ENCODE data around the gene TBC1D21. TPM values are rescaled to one million over a fixed set of nuclear protein-coding genes. Genes with fewer than 3 reads are reported as not detected.

The TBC1D21 gene
- total RNA-seq, 4 donors from 2014 or later, result not detected

GRCh38 chr15:73843787-73844186, 29.6 kb upstream of the TBC1D21 start:
- DNase-seq, result no peak
- H3K27ac ChIP-seq, result no peak overlapping the region
- H3K4me3 ChIP-seq, result no peak overlapping the region
- no peak for TF ChIP-seq POLR2A (IDR thresholded peaks at IDR 0.05)
- TF ChIP-seq, protein P1, sequence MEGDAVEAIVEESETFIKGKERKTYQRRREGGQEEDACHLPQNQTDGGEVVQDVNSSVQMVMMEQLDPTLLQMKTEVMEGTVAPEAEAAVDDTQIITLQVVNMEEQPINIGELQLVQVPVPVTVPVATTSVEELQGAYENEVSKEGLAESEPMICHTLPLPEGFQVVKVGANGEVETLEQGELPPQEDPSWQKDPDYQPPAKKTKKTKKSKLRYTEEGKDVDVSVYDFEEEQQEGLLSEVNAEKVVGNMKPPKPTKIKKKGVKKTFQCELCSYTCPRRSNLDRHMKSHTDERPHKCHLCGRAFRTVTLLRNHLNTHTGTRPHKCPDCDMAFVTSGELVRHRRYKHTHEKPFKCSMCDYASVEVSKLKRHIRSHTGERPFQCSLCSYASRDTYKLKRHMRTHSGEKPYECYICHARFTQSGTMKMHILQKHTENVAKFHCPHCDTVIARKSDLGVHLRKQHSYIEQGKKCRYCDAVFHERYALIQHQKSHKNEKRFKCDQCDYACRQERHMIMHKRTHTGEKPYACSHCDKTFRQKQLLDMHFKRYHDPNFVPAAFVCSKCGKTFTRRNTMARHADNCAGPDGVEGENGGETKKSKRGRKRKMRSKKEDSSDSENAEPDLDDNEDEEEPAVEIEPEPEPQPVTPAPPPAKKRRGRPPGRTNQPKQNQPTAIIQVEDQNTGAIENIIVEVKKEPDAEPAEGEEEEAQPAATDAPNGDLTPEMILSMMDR (IDR thresholded peaks at IDR 0.05), result no peak
- H3K4me1 ChIP-seq, result peaks cover 0 to 3% (median 0%) of the 10 kb centered on the region in 3 donors
- H3K27me3 ChIP-seq, result peaks cover 0 to 41% (median 0%) of the 10 kb centered on the region in 4 donors
- no peaks in the 10 kb centered on the region for H3K9me3 ChIP-seq
- WGBS, 2 donors, result 85 to 100% methylated on average over 1 of the region's 1 CpG
- intact Hi-C loops (cut with DNase I), result no loop called here
- H3K36me3 ChIP-seq, result no peaks in the 10 kb centered on the region

DNA sequence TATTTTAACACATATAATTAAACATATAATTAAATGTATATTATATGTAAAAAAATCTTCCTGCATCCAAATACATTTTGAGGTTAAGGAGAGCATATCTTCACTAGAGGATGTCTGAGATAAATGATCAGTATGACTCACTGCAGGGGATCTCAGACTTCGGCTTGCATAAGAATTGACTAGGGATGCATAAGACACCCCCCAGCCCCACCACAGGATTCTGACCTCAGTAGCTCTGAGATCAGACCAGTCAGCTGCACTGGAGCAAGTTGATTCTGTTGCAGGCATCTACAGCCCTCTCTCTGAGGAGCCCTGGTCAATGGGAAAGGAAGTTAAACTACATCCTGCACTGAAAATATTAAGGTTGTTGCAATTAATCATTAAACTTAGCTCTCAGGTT, 29.0 kb upstream of the TBC1D21 start:
- 0 to 31% methylated on average over 1 of the region's 1 CpG for whole genome bisulfite sequencing, 2 donors
- Histone ChIP-seq H3K4me1 (no peaks in the 10 kb centered on the region), H3K36me3 (no peaks in the 10 kb centered on the region), H3K27me3 (peaks cover 0 to 38% (median 0%) of the 10 kb centered on the region in 4 donors), H3K4me3 (no peak overlapping the region), H3K9me3 (no peaks in the 10 kb centered on the region), H3K27ac (no peak overlapping the region)
- DNase-seq, result no peak
- intact Hi-C loops (cut with DNase I), result no loop called here
- no peak for TF ChIP-seq POLR2A (IDR thresholded peaks at IDR 0.05)
- TF ChIP-seq, protein P1 (IDR thresholded peaks at IDR 0.05), result no peak

DNA sequence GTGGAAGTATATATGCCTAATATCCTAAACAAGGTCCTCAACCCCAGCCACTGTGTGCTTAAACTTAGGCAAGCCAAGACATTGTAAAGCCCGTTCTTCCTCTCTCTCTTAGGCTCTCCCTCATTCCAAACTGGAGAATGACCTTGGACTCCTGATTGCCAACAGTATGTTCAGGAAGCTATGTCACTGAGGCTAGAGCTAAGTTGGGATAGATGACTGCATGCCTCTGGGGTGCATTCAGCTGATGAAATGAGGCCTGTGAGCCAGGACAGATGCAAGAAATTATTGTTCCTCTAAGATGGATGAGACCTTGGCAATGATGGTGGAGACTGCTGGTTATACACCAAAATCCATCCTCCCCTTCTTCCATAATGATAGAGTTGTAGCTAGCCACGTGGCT, 27.9 kb upstream of the TBC1D21 start:
- Histone ChIP-seq H3K4me1 (no peaks in the 10 kb centered on the region), H3K36me3 (no peaks in the 10 kb centered on the region), H3K4me3 (no peak overlapping the region), H3K27me3 (peaks cover 0 to 29% (median 0%) of the 10 kb centered on the region in 4 donors), H3K27ac (no peak overlapping the region), H3K9me3 (no peaks in the 10 kb centered on the region)
- WGBS, 2 donors, result 41 to 48% methylated on average over 2 of the region's 2 CpGs
- no peak for DNase-seq
- TF ChIP-seq POLR2A (IDR thresholded peaks at IDR 0.05), result no peak
- TF ChIP-seq, protein P1 (IDR thresholded peaks at IDR 0.05), result no peak
- intact Hi-C loops (cut with DNase I), result no loop called here

DNA sequence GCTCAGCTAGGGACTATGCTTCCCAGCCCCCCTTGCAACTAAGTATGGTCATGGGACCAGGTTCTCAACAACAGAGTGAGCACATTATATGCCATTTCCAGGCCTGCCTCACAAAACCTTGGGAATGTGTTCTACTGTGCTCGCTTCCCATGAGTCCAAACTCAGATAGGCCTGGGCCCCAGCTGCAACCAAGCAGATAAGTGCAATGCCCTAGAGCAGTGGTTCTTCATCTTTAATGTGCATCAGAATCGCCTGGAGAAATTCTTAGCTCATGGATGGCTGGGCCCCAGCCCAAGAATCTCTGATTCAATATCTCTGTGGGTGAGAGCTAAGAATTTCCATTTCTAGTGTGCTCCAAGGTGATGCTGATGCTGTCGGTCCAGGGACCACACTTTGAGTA, 27.5 kb upstream of the TBC1D21 start:
- H3K27ac ChIP-seq, result no peak overlapping the region
- no peak for DNase-seq
- WGBS, 2 donors, result 60 to 72% methylated on average over 3 of the region's 3 CpGs
- no peak for TF ChIP-seq POLR2A (IDR thresholded peaks at IDR 0.05)
- intact Hi-C loops (cut with DNase I), result no loop called here
- no peaks in the 10 kb centered on the region for H3K36me3 ChIP-seq
- no peaks in the 10 kb centered on the region for H3K4me1 ChIP-seq
- H3K27me3 ChIP-seq, result peaks cover 0 to 25% (median 0%) of the 10 kb centered on the region in 4 donors
- H3K9me3 ChIP-seq, result no peaks in the 10 kb centered on the region
- H3K4me3 ChIP-seq, result no peak overlapping the region

GRCh38 chr15:73849641-73850040, 23.7 kb upstream of the TBC1D21 start:
- DNase-seq, result no peak
- intact Hi-C loops (cut with DNase I), result no loop called here
- Histone ChIP-seq H3K9me3 (no peaks in the 10 kb centered on the region), H3K4me3 (no peak overlapping the region), H3K27me3 (peaks cover 0 to 29% (median 0%) of the 10 kb centered on the region in 4 donors), H3K27ac (no peak overlapping the region), H3K36me3 (no peaks in the 10 kb centered on the region), H3K4me1 (no peaks in the 10 kb centered on the region)
- no peak for TF ChIP-seq POLR2A (IDR thresholded peaks at IDR 0.05)
- WGBS, 2 donors, result 41 to 75% methylated on average over 1 to 2 of the region's 2 CpGs

DNA sequence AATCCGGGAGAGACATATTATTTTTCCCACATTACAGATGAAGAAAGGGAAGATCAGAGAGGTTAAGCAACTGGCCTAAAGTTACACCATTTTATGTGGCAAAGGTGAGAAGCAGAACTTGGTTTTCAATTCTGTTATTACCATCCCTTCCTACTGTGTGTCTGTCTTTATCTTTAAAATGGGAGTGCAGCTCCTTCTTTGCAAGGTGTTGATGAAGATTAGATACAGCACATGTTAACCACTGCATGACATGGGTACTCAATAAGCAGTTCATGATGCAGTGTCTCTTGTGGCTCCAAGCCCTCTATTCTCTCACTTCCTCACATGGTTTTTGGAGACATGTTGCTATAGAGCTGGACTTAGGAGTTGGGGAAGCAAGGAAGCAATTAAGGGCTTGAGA, 23.1 kb upstream of the TBC1D21 start:
- no peak overlapping the region for H3K4me3 ChIP-seq
- H3K9me3 ChIP-seq, result no peaks in the 10 kb centered on the region
- intact Hi-C loops (cut with DNase I), result no loop called here
- no peaks in the 10 kb centered on the region for H3K36me3 ChIP-seq
- H3K27me3 ChIP-seq, result peaks cover 0 to 35% (median 0%) of the 10 kb centered on the region in 4 donors
- no peaks in the 10 kb centered on the region for H3K4me1 ChIP-seq
- WGBS, 2 donors, result 38 to 88% methylated on average over 1 of the region's 1 CpG
- DNase-seq, result no peak
- TF ChIP-seq POLR2A (IDR thresholded peaks at IDR 0.05), result no peak
- TF ChIP-seq, protein P1 (IDR thresholded peaks at IDR 0.05), result no peak
- H3K27ac ChIP-seq, result no peak overlapping the region
